GM12864 (cell line): Measurements from ENCODE around the gene TMX3.

Source experiments
- DNase-seq: peaks from one replicate; pipeline ENCODE4 v3.0.0-alpha.2; 2011; ENCODE audit warnings: low read depth
- H3K4me3 ChIP-seq: 2 replicates; pipeline ENCODE4 v1.5.1; 2011; ENCODE audit warnings: mild to moderate bottlenecking, low read depth, low read length, control low read depth
- TF ChIP-seq, protein P1 (sequence below): IDR thresholded peaks from 2 replicates; pipeline ENCODE4 v1.5.1; 2011; ENCODE audit warnings: low read depth, mild to moderate bottlenecking, moderate library complexity, low read length, control low read depth, inconsistent platforms; ENCODE audit errors: missing control alignments

The TMX3 gene, protein sequence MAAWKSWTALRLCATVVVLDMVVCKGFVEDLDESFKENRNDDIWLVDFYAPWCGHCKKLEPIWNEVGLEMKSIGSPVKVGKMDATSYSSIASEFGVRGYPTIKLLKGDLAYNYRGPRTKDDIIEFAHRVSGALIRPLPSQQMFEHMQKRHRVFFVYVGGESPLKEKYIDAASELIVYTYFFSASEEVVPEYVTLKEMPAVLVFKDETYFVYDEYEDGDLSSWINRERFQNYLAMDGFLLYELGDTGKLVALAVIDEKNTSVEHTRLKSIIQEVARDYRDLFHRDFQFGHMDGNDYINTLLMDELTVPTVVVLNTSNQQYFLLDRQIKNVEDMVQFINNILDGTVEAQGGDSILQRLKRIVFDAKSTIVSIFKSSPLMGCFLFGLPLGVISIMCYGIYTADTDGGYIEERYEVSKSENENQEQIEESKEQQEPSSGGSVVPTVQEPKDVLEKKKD

DNA sequence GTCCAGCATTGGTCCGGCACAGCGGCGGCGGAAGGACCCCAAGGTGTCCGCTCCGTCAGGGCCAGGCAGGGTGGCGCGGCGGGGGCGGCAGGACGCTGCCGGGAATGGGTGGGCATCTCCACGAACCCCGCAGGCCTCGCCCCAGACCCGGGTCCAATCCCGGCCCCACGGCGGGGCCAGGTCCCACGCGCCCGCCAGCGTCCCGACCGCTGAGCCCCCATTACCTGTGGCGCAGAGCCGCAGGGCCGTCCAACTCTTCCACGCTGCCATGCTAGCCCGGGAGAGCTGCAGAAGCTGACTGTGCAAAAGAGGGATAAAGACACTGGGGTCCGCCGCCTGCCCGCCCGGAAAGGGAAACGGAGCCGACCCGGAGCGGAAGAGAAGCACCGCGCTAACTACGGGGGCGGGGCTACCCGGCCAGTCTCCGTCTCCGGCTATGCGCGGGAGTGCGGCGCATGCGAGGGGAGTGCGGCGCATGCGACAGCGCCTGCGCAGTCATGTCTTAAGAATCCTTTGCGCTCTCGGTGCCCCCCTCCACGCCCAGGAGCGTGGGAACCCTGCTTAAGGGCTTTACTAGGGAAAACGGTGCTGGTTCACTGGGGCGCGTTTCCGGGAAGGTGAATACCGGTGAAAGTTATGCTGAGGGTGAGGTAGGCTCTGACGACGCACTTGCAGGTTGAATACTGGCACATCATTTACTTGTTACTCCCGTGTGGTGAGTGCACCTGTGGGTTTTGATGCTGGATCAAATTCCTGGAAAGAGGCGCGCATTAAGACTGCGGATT, at the start of gene TMX3:
TSS of gene TMX3 (minus strand) at position 397 of the 785 bp plus-strand sequence. CDS start at position 270, 127 bp downstream.
- TF ChIP-seq, protein P1, sequence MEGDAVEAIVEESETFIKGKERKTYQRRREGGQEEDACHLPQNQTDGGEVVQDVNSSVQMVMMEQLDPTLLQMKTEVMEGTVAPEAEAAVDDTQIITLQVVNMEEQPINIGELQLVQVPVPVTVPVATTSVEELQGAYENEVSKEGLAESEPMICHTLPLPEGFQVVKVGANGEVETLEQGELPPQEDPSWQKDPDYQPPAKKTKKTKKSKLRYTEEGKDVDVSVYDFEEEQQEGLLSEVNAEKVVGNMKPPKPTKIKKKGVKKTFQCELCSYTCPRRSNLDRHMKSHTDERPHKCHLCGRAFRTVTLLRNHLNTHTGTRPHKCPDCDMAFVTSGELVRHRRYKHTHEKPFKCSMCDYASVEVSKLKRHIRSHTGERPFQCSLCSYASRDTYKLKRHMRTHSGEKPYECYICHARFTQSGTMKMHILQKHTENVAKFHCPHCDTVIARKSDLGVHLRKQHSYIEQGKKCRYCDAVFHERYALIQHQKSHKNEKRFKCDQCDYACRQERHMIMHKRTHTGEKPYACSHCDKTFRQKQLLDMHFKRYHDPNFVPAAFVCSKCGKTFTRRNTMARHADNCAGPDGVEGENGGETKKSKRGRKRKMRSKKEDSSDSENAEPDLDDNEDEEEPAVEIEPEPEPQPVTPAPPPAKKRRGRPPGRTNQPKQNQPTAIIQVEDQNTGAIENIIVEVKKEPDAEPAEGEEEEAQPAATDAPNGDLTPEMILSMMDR, result no peak
- DNase-seq, result peak; percentile 86

GRCh38 chr18:68764016-68764415, 49.1 kb upstream of the TMX3 start:
- DNase-seq, result no peak
- TF ChIP-seq, protein P1, result no peak
- no peak overlapping the region for H3K4me3 ChIP-seq

More for the DNA sequence above, at the start of gene TMX3:
- peak within 1 kb of the TSS; percentile 90 for H3K4me3 ChIP-seq

GRCh38 chr18:68763083-68763482, 48.2 kb upstream of the TMX3 start:
- H3K4me3 ChIP-seq, result no peak overlapping the region
- TF ChIP-seq, protein P1, result no peak
- no peak for DNase-seq

GRCh38 chr18:68759308-68759707, 44.4 kb upstream of the TMX3 start:
- H3K4me3 ChIP-seq, result no peak overlapping the region
- no peak for DNase-seq
- TF ChIP-seq, protein P1, result no peak

- TF ChIP-seq, protein P1, result no peak
- no peak for DNase-seq
- no peak overlapping the region for H3K4me3 ChIP-seq
Observed at GRCh38 chr18:68757126-68757525, 42.2 kb upstream of the TMX3 start.

DNA sequence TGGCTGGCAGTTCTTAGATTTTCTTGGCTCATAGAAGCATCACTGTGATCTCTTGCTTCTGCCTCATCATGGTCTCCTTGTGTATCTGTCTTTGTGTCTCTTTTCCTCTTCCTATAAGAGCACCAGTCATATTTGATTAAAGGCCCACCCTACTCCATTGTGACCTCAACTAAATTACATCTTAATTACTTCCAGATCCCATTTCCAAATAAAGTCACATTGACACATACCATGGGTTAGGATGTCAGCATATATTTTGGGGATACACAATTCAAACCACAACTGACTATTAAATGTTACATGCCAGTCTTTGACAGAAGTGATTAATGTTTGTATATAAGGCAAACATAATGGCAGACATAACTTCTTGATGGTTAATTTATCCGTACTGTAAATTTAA, 27.3 kb upstream of the TMX3 start:
- DNase-seq, result no peak
- H3K4me3 ChIP-seq, result no peak overlapping the region
- TF ChIP-seq, protein P1, result no peak
